Suprapubic skin (tissue), 4 donors: ENCODE data around the gene AHI1. TPM values are rescaled to one million over a fixed set of nuclear protein-coding genes. Genes with fewer than 3 reads are reported as not detected.

Experiments
- DNase-seq, 2 donors: peaks; one replicate each; pipeline ENCODE4 v3.0.0-alpha.2; 2019; ENCODE audit warnings: low spot score in 2 of 2
- H3K27ac ChIP-seq: fragments of 200-600 bp; sonication (generic); one replicate; pipeline ENCODE4 v1.5.1; 2019
- H3K27me3 ChIP-seq: fragments of 200-600 bp; sonication (generic); one replicate; pipeline ENCODE4 v1.5.1; 2019
- H3K36me3 ChIP-seq: fragments of 200-600 bp; sonication (generic); one replicate; pipeline ENCODE4 v1.5.1; 2019
- H3K4me1 ChIP-seq: fragments of 200-600 bp; sonication (generic); one replicate; pipeline ENCODE4 v1.5.1; 2019
- H3K4me3 ChIP-seq: fragments of 200-600 bp; sonication (generic); one replicate; pipeline ENCODE4 v1.5.1; 2019; ENCODE audit warnings: mild to moderate bottlenecking
- H3K9me3 ChIP-seq: fragments of 200-600 bp; sonication (generic); one replicate; pipeline ENCODE4 v1.5.1; 2019
- EP300 ChIP-seq: sonication (generic); formaldehyde crosslinking; IDR thresholded peaks from one replicate; pipeline ENCODE4 v1.6.1; 2017; ENCODE audit warnings: antibody characterized with exemption
- POLR2A ChIP-seq, 2 donors: fragments of 450-650 bp; IDR thresholded peaks; one replicate each; pipeline ENCODE4 v1.6.1; 2017; ENCODE audit warnings: antibody characterized with exemption in 2 of 2, mild to moderate bottlenecking in 2 of 2, moderate library complexity in 2 of 2
- POLR2AphosphoS5 ChIP-seq, 3 donors: sonication (generic); formaldehyde crosslinking; IDR thresholded peaks; one replicate each; pipeline ENCODE4 v1.6.1; 2017; ENCODE audit warnings: antibody characterized with exemption in 3 of 3
- WGBS: methylation state at CpG from one replicate; pipeline ENCODE4 v1.1.5; 2018; 5-methylcytosine and 5-hydroxymethylcytosine counted together
- total RNA-seq, 4 donors: library from RNA; depleted of rRNA; stranded (reverse); fragments of >200 nt; gene quantifications; one replicate each; pipeline ENCODE4 v1.1.0, GENCODE V29; 2016
- TF ChIP-seq, protein P1 (sequence below), 2 donors: fragments of 200-600 bp in 1 of 2; fragments of 450-650 bp in 1 of 2; sonication (generic) in 1 of 2; IDR thresholded peaks; one replicate each; pipeline ENCODE4 v1.5.1; 2016 to 2019; ENCODE audit warnings: antibody characterized with exemption in 2 of 2, mild to moderate bottlenecking in 1 of 2, moderate library complexity in 1 of 2

Gene AHI1
- total RNA-seq, 4 donors from 2014 or later = 12.1 to 53.6 (median 19.2) TPM

DNA sequence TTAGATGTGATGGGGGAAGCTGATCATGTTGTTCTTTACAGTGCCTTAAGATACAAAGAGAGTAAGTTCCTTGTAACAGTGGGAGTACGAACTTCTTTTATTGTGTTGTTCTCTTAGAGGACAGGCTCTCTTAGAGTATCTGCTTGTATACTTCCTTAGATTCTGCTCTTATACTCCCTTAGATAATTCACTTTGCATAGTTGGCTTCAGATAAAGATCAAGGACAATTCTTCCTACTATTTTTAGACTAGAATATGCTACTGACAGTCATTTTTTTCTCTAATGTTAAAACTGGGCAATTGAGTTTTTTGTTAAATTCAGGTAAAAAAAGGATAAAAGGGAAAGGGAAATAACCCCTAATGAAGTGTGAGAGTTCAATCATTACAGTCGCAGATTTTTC lies 177.7 kb downstream of the AHI1 start:
- no peak for DNase-seq
- Histone ChIP-seq H3K9me3 (no peaks in the 10 kb centered on the region), H3K27me3 (no peaks in the 10 kb centered on the region), H3K27ac (no peak overlapping the region), H3K36me3 (peaks cover 15% of the 10 kb centered on the region), H3K4me1 (no peaks in the 10 kb centered on the region), H3K4me3 (no peak overlapping the region)
- no peak for TF ChIP-seq POLR2AphosphoS5 (IDR thresholded peaks at IDR 0.05)
- TF ChIP-seq EP300 = no peak
- TF ChIP-seq POLR2A (IDR thresholded peaks at IDR 0.05) = no peak
- TF ChIP-seq, protein P1, sequence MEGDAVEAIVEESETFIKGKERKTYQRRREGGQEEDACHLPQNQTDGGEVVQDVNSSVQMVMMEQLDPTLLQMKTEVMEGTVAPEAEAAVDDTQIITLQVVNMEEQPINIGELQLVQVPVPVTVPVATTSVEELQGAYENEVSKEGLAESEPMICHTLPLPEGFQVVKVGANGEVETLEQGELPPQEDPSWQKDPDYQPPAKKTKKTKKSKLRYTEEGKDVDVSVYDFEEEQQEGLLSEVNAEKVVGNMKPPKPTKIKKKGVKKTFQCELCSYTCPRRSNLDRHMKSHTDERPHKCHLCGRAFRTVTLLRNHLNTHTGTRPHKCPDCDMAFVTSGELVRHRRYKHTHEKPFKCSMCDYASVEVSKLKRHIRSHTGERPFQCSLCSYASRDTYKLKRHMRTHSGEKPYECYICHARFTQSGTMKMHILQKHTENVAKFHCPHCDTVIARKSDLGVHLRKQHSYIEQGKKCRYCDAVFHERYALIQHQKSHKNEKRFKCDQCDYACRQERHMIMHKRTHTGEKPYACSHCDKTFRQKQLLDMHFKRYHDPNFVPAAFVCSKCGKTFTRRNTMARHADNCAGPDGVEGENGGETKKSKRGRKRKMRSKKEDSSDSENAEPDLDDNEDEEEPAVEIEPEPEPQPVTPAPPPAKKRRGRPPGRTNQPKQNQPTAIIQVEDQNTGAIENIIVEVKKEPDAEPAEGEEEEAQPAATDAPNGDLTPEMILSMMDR (IDR thresholded peaks at IDR 0.05) = no peak
- WGBS = 86% methylated on average over 2 of the region's 2 CpGs

DNA sequence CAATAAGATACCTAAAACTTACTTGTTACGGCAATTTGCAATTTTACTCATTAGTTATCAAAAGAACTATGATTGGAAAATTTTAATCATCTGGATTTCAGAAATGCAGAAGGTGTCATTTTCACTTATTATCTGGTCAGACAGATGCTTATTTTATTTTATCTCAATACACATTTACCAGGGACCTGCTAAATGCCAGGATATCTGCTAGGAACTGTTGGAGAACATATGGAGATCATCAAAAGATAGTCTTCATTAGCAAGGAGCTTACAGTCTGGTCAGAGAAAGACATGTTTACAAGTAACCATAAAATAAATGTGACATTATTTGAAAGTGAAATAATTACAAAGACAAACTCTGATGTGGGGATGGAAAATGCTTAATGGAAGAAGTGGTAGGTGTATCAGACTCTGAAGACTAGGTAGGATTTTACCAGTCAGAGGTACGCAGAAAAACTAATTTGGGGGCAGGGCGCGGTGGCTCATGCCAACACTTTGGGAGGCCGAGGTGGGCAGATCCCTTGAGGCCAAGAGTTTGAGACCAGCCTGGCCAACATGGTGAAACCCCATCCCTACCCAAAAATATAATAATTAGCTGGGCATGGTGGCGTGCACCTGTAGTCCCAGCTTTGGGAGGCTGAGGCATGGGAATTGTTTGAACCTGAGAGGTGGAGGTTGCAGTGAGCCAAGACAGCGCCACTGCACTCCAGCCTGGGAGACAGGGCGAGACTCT lies 178.6 kb downstream of the AHI1 start:
- WGBS = 92% methylated on average over 8 of the region's 8 CpGs
- DNase-seq = no peak
- TF ChIP-seq, protein P1 (IDR thresholded peaks at IDR 0.05) = no peak
- TF ChIP-seq POLR2AphosphoS5 (IDR thresholded peaks at IDR 0.05) (no peak), EP300 (no peak), POLR2A (IDR thresholded peaks at IDR 0.05) (no peak)
- Histone ChIP-seq H3K4me3 (no peak overlapping the region), H3K9me3 (no peaks in the 10 kb centered on the region), H3K27ac (no peak overlapping the region), H3K27me3 (no peaks in the 10 kb centered on the region), H3K36me3 (peaks cover 15% of the 10 kb centered on the region), H3K4me1 (no peaks in the 10 kb centered on the region)

DNA sequence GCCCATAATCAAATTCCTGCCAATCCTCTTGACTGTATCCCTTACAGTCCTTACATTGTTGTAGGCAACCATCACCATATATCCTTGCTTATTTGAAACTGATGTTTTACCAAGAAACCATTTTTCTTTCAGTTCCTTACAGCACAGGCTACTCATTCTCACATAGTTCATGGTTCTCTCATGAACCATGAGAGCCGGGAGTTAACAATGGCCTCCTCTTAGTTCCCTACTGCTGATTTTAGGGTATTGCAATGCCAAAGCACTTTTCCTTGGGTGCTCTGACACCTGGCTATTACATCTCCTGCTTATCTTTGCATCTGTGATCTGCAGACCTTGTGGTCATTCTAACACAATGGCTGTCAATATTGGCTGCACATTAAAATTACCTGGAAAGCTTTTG lies 183.0 kb downstream of the AHI1 start:
- Histone ChIP-seq H3K36me3 (peaks cover 15% of the 10 kb centered on the region), H3K27me3 (no peaks in the 10 kb centered on the region), H3K4me1 (no peaks in the 10 kb centered on the region), H3K4me3 (no peak overlapping the region), H3K27ac (no peak overlapping the region), H3K9me3 (no peaks in the 10 kb centered on the region)
- DNase-seq = no peak
- TF ChIP-seq POLR2AphosphoS5 (IDR thresholded peaks at IDR 0.05) = no peak
- no peak for TF ChIP-seq POLR2A (IDR thresholded peaks at IDR 0.05)
- TF ChIP-seq EP300 = no peak
- TF ChIP-seq, protein P1 (IDR thresholded peaks at IDR 0.05) = no peak
- WGBS = 89% methylated on average over 1 of the region's 1 CpG

DNA sequence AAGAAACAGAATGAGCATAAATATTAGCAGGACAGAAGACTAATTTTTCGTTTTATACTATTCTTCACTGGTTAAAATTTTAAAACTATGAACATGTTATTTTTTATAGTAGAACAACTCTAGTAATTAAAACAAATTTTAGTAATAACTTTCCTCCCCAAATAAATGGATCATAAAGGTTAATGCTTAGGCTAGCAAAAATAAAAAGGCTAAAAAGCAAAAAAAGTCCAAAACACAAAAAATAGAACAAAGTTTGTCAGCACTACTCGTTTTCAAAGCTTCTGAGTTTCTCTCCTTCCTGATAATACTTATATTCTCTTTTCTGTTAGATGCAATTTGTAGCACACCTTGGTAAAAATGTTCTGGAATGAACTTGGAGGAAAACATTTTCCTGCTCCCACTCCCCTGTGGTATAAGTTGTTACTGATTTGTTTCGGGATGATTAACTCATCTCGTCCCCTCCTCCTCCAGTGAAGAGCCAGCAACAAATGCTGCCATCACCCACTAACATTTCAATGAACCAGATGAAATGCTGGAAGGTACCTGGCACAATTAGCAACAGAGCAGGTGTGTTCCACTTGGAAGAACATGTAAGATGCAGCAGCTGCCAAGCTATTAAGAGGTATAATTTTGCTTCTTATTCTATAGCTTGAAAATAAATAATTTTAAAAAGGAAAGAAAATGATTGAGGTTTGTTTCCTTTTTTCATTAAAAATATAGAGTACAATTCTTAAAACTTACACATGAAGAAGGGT lies 185.9 kb downstream of the AHI1 start:
- 53% methylated on average over 4 of the region's 4 CpGs for WGBS
- H3K27me3 ChIP-seq = no peaks in the 10 kb centered on the region
- no peak overlapping the region for H3K27ac ChIP-seq
- no peak overlapping the region for H3K4me3 ChIP-seq
- peaks cover 6% of the 10 kb centered on the region for H3K36me3 ChIP-seq
- no peaks in the 10 kb centered on the region for H3K4me1 ChIP-seq
- DNase-seq = no peak
- no peaks in the 10 kb centered on the region for H3K9me3 ChIP-seq
- TF ChIP-seq POLR2A (IDR thresholded peaks at IDR 0.05) (no peak), POLR2AphosphoS5 (IDR thresholded peaks at IDR 0.05) (no peak), EP300 (no peak)
- TF ChIP-seq, protein P1 (IDR thresholded peaks at IDR 0.05) = no peak

DNA sequence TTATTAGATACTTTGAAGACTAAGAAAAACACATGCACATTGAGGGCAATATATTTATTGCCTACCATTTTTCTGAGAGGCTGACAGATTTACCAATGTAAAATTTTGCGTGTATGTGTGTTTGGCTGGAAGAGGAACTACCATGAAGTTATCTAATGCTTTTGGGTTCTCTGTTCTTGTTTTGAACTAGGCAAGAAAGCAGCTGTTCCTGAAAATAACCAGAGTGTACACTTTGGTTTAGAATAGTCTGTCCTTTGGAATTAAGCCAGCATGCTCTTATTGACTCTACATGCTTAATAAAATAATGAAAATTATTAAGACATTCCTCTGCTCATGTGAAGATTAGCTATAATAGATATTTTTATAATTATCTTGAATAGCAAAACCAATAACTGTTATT lies 187.2 kb downstream of the AHI1 start:
- DNase-seq = no peak

More for the DNA sequence above, 187.2 kb downstream of the AHI1 start:
- no peaks in the 10 kb centered on the region for H3K4me1 ChIP-seq
- WGBS = 85% methylated on average over 1 of the region's 1 CpG
- no peak overlapping the region for H3K4me3 ChIP-seq
- H3K27ac ChIP-seq = no peak overlapping the region
- H3K36me3 ChIP-seq = peaks cover 2% of the 10 kb centered on the region
- H3K9me3 ChIP-seq = no peaks in the 10 kb centered on the region
- H3K27me3 ChIP-seq = no peaks in the 10 kb centered on the region
- TF ChIP-seq POLR2A (IDR thresholded peaks at IDR 0.05) = no peak
- TF ChIP-seq, protein P1 (IDR thresholded peaks at IDR 0.05) = no peak
- no peak for TF ChIP-seq EP300
- no peak for TF ChIP-seq POLR2AphosphoS5 (IDR thresholded peaks at IDR 0.05)
